Measurements from ENCODE around the gene ZNF280C.
"Not testable (repeated sequence)": the region's sequence is repeated elsewhere in the genome, so short reads cannot be mapped to it uniquely, and the experiment has no call there.

The ZNF280C gene

GRCh38 chrX:130261296-130261893 is 7.3 kb downstream of the ZNF280C start:
- no peak for TF ChIP-seq CTCF (IDR thresholded peaks at IDR 0.05; ENCODE audit: low read depth, low read length, missing control alignments)
- no peak overlapping the region for H3K4me3 ChIP-seq (replicated peaks; ENCODE audit: low read depth, low read length)
- DNase-seq (ENCODE audit: extremely low read depth, low read depth): no peak

GRCh38 chrX:130260316-130260715 is 8.4 kb downstream of the ZNF280C start:
- H3K4me3 ChIP-seq (replicated peaks; ENCODE audit: low read depth, low read length): no peak overlapping the region
- DNase-seq (ENCODE audit: extremely low read depth, low read depth): no peak
- no peak for TF ChIP-seq CTCF (IDR thresholded peaks at IDR 0.05; ENCODE audit: low read depth, low read length, missing control alignments)

DNA sequence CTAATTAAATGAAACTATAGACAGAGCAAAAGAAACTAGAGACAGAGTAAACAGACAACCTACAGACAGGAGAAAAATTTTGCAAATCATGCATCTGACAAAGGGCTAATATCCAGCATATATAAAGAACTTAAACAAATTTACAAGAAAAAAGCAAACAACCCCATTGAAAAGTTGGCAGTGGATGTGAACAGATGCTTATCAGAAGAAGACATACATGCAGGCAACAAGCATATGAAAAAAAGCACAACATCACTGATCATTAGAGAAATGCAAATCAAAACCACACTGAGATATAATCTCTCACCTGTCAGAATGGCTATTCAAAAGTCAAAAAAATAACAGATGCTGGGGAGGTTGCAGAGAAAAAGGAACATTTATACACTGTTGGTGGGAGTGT is 14.8 kb downstream of the ZNF280C start:
- no peak overlapping the region for H3K4me3 ChIP-seq (replicated peaks; ENCODE audit: low read depth, low read length)
- no peak for DNase-seq (ENCODE audit: extremely low read depth, low read depth)
- TF ChIP-seq CTCF (IDR thresholded peaks at IDR 0.05; ENCODE audit: low read depth, low read length, missing control alignments): no peak

DNA sequence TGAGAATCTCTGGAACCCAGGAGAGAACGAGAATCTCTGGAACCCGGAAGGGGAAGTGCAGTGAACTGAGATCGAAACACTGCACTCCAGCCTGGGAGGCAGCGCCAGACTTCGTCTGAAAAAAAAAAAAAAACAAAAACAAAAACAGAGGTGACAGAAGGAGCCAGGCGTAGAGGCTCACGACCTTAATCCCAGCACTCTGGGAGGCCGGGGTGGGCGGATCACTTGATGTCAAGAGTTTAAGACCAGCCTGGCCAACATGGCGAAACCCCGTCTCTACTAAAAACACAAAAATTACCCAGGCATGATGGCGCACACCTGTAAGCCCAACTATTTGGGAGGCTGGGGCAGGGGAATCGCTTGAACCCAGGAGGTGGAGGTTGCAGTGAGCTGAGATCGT is 17.0 kb downstream of the ZNF280C start:
- no peak for TF ChIP-seq CTCF (IDR thresholded peaks at IDR 0.05; ENCODE audit: low read depth, low read length, missing control alignments)
- DNase-seq (ENCODE audit: extremely low read depth, low read depth): no peak
- no peak overlapping the region for H3K4me3 ChIP-seq (replicated peaks; ENCODE audit: low read depth, low read length)

GRCh38 chrX:130247996-130248395 is 20.7 kb downstream of the ZNF280C start:
- TF ChIP-seq CTCF (IDR thresholded peaks at IDR 0.05; ENCODE audit: low read depth, low read length, missing control alignments): no peak
- no peak for DNase-seq (ENCODE audit: extremely low read depth, low read depth)

GRCh38 chrX:130246084-130246483 is 22.6 kb downstream of the ZNF280C start:
- DNase-seq (ENCODE audit: extremely low read depth, low read depth): no peak
- H3K4me3 ChIP-seq (replicated peaks; ENCODE audit: low read depth, low read length): no peak overlapping the region
- no peak for TF ChIP-seq CTCF (IDR thresholded peaks at IDR 0.05; ENCODE audit: low read depth, low read length, missing control alignments)

More at GRCh38 chrX:130247996-130248395, 20.7 kb downstream of the ZNF280C start:
- no peak overlapping the region for H3K4me3 ChIP-seq (replicated peaks; ENCODE audit: low read depth, low read length)

- H3K4me3 ChIP-seq (replicated peaks; ENCODE audit: low read depth, low read length): no peak overlapping the region
- DNase-seq (ENCODE audit: extremely low read depth, low read depth): no peak
- TF ChIP-seq CTCF (IDR thresholded peaks at IDR 0.05; ENCODE audit: low read depth, low read length, missing control alignments): no peak
Observed at GRCh38 chrX:130245441-130245840, 23.3 kb downstream of the ZNF280C start.

GRCh38 chrX:130231184-130231583 is 37.5 kb downstream of the ZNF280C start:
- H3K4me3 ChIP-seq (replicated peaks; ENCODE audit: low read depth, low read length); DNase-seq (ENCODE audit: extremely low read depth, low read depth): not testable (repeated sequence)
